Upper lobe of left lung (tissue), 4 donors: Measurements from ENCODE around the gene ZIC5.

Experiments used
- CTCF ChIP-seq, 6 experiments: fragments of 450-650 bp in 4 of 6; fragments of 200-600 bp in 2 of 6; sonication (generic) in 2 of 6; IDR thresholded peaks; one replicate each; pipeline ENCODE4 v1.5.1; 2016 to 2019; ENCODE audit warnings: antibody characterized with exemption in 6 of 6
- POLR2AphosphoS5 ChIP-seq, 2 donors: sonication (generic); formaldehyde crosslinking; IDR thresholded peaks; one replicate each; pipeline ENCODE4 v1.5.1; 2017; ENCODE audit warnings: antibody characterized with exemption in 2 of 2

GRCh38 chr13:99966064-99966805 is 5.3 kb downstream of the ZIC5 start:
- no peak for TF ChIP-seq POLR2AphosphoS5 (IDR thresholded peaks at IDR 0.05)
- TF ChIP-seq CTCF (IDR thresholded peaks at IDR 0.05), result no peak
